Memory B cell (primary cell): ENCODE measurements around the gene ITGA11.

Source experiments
- ATAC-seq: fragments of 150-1000 bp; cut with Tn5 transposase; 2 replicates; pipeline ENCODE4 v1.10.0; 2021; ENCODE audit warnings: low read depth, mild to moderate bottlenecking, moderate library complexity
- DNase-seq, 2 donors: peaks; one replicate each; pipeline ENCODE4 v3.0.0; 2022; ENCODE audit warnings: low spot score in 2 of 2
- H3K27ac Mint-ChIP-seq: one replicate; pipeline ENCODE4 v1.8.0; 2022; ENCODE audit warnings: mild to moderate bottlenecking, moderate library complexity, mixed read lengths
- H3K27me3 Mint-ChIP-seq: one replicate; pipeline ENCODE4 v1.8.0; 2022; ENCODE audit warnings: mixed read lengths
- H3K36me3 Mint-ChIP-seq: one replicate; pipeline ENCODE4 v1.8.0; 2022; ENCODE audit warnings: mild to moderate bottlenecking, mixed read lengths
- H3K4me1 Mint-ChIP-seq: one replicate; pipeline ENCODE4 v1.8.0; 2022; ENCODE audit warnings: mixed read lengths
- H3K4me3 Mint-ChIP-seq: one replicate; pipeline ENCODE4 v1.8.0; 2022; ENCODE audit warnings: mild to moderate bottlenecking, moderate library complexity, mixed read lengths
- H3K9me3 Mint-ChIP-seq: one replicate; pipeline ENCODE4 v1.8.0; 2022; ENCODE audit warnings: mixed read lengths

ITGA11 gene

DNA sequence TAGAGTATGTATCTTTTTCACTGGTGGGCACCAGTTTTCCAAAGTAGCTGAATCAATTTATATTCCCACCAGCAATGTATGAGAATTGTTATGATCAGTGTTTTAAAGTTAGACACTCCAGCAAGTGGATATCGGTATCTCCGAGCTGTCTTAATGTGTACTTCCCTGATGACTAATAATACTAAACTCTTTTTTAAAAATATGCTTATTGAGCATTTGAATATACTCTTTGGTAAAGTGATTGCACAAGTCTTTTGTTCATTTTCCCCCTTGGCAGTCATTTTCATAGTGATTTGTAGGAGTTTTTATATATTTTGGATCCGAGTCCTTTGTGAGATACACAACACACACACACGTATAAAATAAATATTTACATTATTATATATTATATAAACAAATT is 166.9 kb downstream of the ITGA11 start:
- Mint-ChIP-seq H3K4me1 (no peaks in the 10 kb centered on the region), H3K4me3 (no peak overlapping the region), H3K27ac (no peak overlapping the region), H3K9me3 (no peaks in the 10 kb centered on the region), H3K27me3 (peaks cover 19% of the 10 kb centered on the region), H3K36me3 (no peaks in the 10 kb centered on the region)
- no peak for ATAC-seq
- no peak for DNase-seq

- no peak overlapping the region for H3K27ac Mint-ChIP-seq
- H3K27me3 Mint-ChIP-seq, result peaks cover 19% of the 10 kb centered on the region
- DNase-seq, result no peak
- no peak for ATAC-seq
- no peaks in the 10 kb centered on the region for H3K4me1 Mint-ChIP-seq
- H3K36me3 Mint-ChIP-seq, result no peaks in the 10 kb centered on the region
- no peaks in the 10 kb centered on the region for H3K9me3 Mint-ChIP-seq
- no peak overlapping the region for H3K4me3 Mint-ChIP-seq
These were observed 167.7 kb downstream of the ITGA11 start for GRCh38 chr15:68264282-68264681.

GRCh38 chr15:68262514-68263356 is 169.2 kb downstream of the ITGA11 start:
- H3K4me1 Mint-ChIP-seq, result no peaks in the 10 kb centered on the region
- no peak overlapping the region for H3K4me3 Mint-ChIP-seq
- DNase-seq, result no peak
- no peak for ATAC-seq
- H3K27ac Mint-ChIP-seq, result no peak overlapping the region
- no peaks in the 10 kb centered on the region for H3K36me3 Mint-ChIP-seq
- peaks cover 15% of the 10 kb centered on the region for H3K27me3 Mint-ChIP-seq
- no peaks in the 10 kb centered on the region for H3K9me3 Mint-ChIP-seq

- no peak for DNase-seq
- Mint-ChIP-seq H3K36me3 (no peaks in the 10 kb centered on the region), H3K9me3 (no peaks in the 10 kb centered on the region), H3K27ac (no peak overlapping the region), H3K4me3 (no peak overlapping the region), H3K27me3 (peaks cover 12% of the 10 kb centered on the region), H3K4me1 (no peaks in the 10 kb centered on the region)
- ATAC-seq, result no peak
These were observed 170.0 kb downstream of the ITGA11 start for GRCh38 chr15:68261980-68262379.

DNA sequence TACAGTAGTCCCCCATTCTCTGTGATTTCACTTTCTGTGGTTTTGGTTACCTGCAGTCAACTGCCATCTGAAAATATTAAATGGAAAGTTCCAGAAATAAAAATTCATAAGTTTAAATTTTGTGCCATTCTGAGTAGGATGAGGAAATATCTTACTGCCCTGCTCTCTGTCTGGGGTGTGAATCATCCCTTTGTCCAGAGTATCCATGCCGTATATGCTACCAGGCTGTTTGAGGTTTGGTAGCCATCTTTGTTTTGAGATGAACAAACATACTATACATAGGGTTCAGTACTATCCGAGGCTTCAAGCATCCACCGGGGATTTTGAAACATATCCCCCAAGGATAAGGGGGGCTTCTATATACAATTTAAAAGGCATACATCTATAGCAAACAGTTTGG is 170.7 kb downstream of the ITGA11 start:
- DNase-seq, result no peak
- Mint-ChIP-seq H3K4me3 (no peak overlapping the region), H3K4me1 (peaks cover 3% of the 10 kb centered on the region), H3K27ac (no peak overlapping the region), H3K36me3 (no peaks in the 10 kb centered on the region), H3K9me3 (no peaks in the 10 kb centered on the region), H3K27me3 (peaks cover 12% of the 10 kb centered on the region)
- no peak for ATAC-seq

DNA sequence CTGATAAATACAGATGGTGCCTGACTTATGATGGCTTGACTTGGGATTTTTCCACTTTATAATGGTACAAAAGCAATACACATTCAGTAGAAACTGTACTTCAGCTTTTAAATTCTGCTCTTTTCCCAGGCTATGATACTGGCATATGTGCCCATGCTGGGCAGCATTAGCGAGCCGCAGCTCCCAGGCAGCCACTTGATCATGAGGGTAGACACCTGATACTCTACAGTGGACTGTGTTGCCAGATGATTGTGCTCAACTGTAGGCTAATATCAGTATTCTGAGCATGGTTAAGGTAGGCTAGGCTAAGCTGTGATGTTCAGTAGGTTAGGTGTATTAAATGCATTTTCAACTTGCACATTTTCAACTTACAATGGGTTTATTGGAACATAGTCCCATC is 172.1 kb downstream of the ITGA11 start:
- no peak overlapping the region for H3K27ac Mint-ChIP-seq
- H3K9me3 Mint-ChIP-seq, result no peaks in the 10 kb centered on the region

GRCh38 chr15:68258692-68259091 is 173.3 kb downstream of the ITGA11 start:
- no peak for DNase-seq
- peaks cover 4% of the 10 kb centered on the region for H3K27me3 Mint-ChIP-seq
- no peak overlapping the region for H3K4me3 Mint-ChIP-seq
- peaks cover 3% of the 10 kb centered on the region for H3K4me1 Mint-ChIP-seq
- no peaks in the 10 kb centered on the region for H3K9me3 Mint-ChIP-seq
- H3K36me3 Mint-ChIP-seq, result no peaks in the 10 kb centered on the region
- no peak overlapping the region for H3K27ac Mint-ChIP-seq
- peak; percentile 68 for ATAC-seq

More for the DNA sequence above, 172.1 kb downstream of the ITGA11 start:
- Mint-ChIP-seq H3K36me3 (no peaks in the 10 kb centered on the region), H3K27me3 (peaks cover 12% of the 10 kb centered on the region), H3K4me1 (peaks cover 3% of the 10 kb centered on the region), H3K4me3 (no peak overlapping the region)
- DNase-seq (no peak), ATAC-seq (no peak)

- H3K27ac Mint-ChIP-seq, result no peak overlapping the region
- H3K9me3 Mint-ChIP-seq, result no peaks in the 10 kb centered on the region
- peaks cover under 1% of the 10 kb centered on the region for H3K27me3 Mint-ChIP-seq
- no peaks in the 10 kb centered on the region for H3K36me3 Mint-ChIP-seq
- DNase-seq (no peak), ATAC-seq (peak; percentile 70)
- H3K4me1 Mint-ChIP-seq, result peaks cover 3% of the 10 kb centered on the region
- peak overlapping the region; percentile 75 for H3K4me3 Mint-ChIP-seq
These were observed 175.1 kb downstream of the ITGA11 start for GRCh38 chr15:68256675-68257450.

GRCh38 chr15:68252925-68253534 is 178.9 kb downstream of the ITGA11 start:
- peak in 1 of 2 donors; percentile 26 for DNase-seq

GRCh38 chr15:68249058-68249713 is 182.8 kb downstream of the ITGA11 start:
- H3K36me3 Mint-ChIP-seq, result no peaks in the 10 kb centered on the region
- DNase-seq (no peak), ATAC-seq (no peak)
- no peak overlapping the region for H3K27ac Mint-ChIP-seq
- no peak overlapping the region for H3K4me3 Mint-ChIP-seq
- no peaks in the 10 kb centered on the region for H3K27me3 Mint-ChIP-seq
- no peaks in the 10 kb centered on the region for H3K4me1 Mint-ChIP-seq
- H3K9me3 Mint-ChIP-seq, result peaks cover 2% of the 10 kb centered on the region

More at GRCh38 chr15:68252925-68253534, 178.9 kb downstream of the ITGA11 start:
- H3K4me3 Mint-ChIP-seq, result no peak overlapping the region
- H3K9me3 Mint-ChIP-seq, result no peaks in the 10 kb centered on the region
- H3K27me3 Mint-ChIP-seq, result no peaks in the 10 kb centered on the region
- H3K4me1 Mint-ChIP-seq, result peaks cover 3% of the 10 kb centered on the region
- ATAC-seq, result peak; percentile 61
- no peaks in the 10 kb centered on the region for H3K36me3 Mint-ChIP-seq
- H3K27ac Mint-ChIP-seq, result no peak overlapping the region
